HG03025 (cell line): ENCODE measurements around the gene KCTD10.
"Not testable (repeated sequence)": the region's sequence is repeated elsewhere in the genome, so short reads cannot be mapped to it uniquely, and the experiment has no call there.

ENCODE experiments used
- ATAC-seq: cut with Tn5 transposase; IDR thresholded peaks from one replicate; pipeline ENCODE4 v1.9.1; 2021; ENCODE audit warnings: mild to moderate bottlenecking, moderate library complexity; ENCODE audit not compliant: unreplicated experiment, low FRiP score

The KCTD10 gene

GRCh38 chr12:109452489-109452888 lies 24.6 kb downstream of the KCTD10 start:
- no peak for ATAC-seq

GRCh38 chr12:109451400-109451799 lies 25.7 kb downstream of the KCTD10 start:
- no peak for ATAC-seq

GRCh38 chr12:109450980-109451379 lies 26.1 kb downstream of the KCTD10 start:
- ATAC-seq, result no peak

GRCh38 chr12:109449845-109450532 lies 27.1 kb downstream of the KCTD10 start:
- no peak for ATAC-seq

GRCh38 chr12:109448707-109449390 lies 28.3 kb downstream of the KCTD10 start:
- ATAC-seq, result no peak

- ATAC-seq, result no peak
Observed at GRCh38 chr12:109448272-109448671, 28.8 kb downstream of the KCTD10 start.

GRCh38 chr12:109447482-109447881 lies 29.6 kb downstream of the KCTD10 start:
- ATAC-seq, result no peak

GRCh38 chr12:109446869-109447268 lies 30.2 kb downstream of the KCTD10 start:
- ATAC-seq, result no peak

- ATAC-seq, result no peak
Observed at GRCh38 chr12:109445191-109445609, 31.9 kb downstream of the KCTD10 start.

GRCh38 chr12:109444259-109444658 lies 32.8 kb downstream of the KCTD10 start:
- no peak for ATAC-seq

- no peak for ATAC-seq
Observed at GRCh38 chr12:109443794-109444193, 33.3 kb downstream of the KCTD10 start.

GRCh38 chr12:109440851-109441490 lies 36.1 kb downstream of the KCTD10 start:
- no peak for ATAC-seq

- not testable (repeated sequence) for ATAC-seq
Observed at GRCh38 chr12:109439951-109440350, 37.1 kb downstream of the KCTD10 start.

GRCh38 chr12:109439181-109439580 lies 37.9 kb downstream of the KCTD10 start:
- no peak for ATAC-seq

- no peak for ATAC-seq
Observed at GRCh38 chr12:109436188-109436560, 40.9 kb downstream of the KCTD10 start.

- no peak for ATAC-seq
Observed at GRCh38 chr12:109435428-109436187, 41.5 kb downstream of the KCTD10 start.

GRCh38 chr12:109434582-109434981 lies 42.5 kb downstream of the KCTD10 start:
- ATAC-seq, result no peak

GRCh38 chr12:109433618-109434017 lies 43.5 kb downstream of the KCTD10 start:
- ATAC-seq, result no peak

GRCh38 chr12:109432842-109433304 lies 44.2 kb downstream of the KCTD10 start:
- no peak for ATAC-seq

- ATAC-seq, result no peak
Observed at GRCh38 chr12:109432431-109432830, 44.7 kb downstream of the KCTD10 start.

GRCh38 chr12:109430244-109430643 lies 46.9 kb downstream of the KCTD10 start:
- no peak for ATAC-seq
